NCI-H2171 (cell line): ENCODE results near the gene GCN1.

Experiments
- DNase-seq: peaks from one replicate; lab custom pipeline; 2025; lab: John Stamatoyannopoulos, UW

The GCN1 gene

GRCh38 chr12:120183211-120183631, 11.3 kb downstream of the GCN1 start:
- no peak for DNase-seq

DNA sequence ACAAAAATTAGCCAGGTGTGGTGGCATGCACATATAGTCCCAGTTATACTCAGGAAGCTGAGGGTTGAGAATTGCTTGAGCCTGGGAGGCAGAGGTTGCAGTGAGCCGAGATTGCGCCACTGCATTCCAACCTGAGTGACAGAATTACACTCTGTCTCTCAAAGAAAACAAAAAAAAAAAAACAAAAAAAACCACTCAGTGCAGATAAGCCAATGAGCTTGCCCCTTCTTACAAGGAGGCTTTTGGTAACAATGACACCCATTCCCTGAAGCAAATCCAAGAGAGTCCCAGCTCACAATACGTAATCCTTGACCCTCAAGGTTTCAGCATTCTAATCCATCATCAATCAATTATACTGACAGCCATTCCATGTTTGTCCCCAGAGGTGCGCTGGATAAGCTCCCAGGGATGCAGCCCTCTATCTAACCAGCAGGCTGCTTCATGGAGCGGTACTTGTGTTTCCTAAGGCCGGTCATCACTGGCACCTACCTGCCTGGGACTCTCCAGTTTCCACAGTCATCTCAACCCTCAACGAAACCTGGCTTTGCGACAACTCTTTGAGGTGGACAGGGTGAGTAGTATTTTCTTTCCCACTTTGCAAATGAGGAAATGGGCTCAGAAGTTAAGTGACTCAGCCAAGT, 12.4 kb downstream of the GCN1 start:
- DNase-seq, result no peak

DNA sequence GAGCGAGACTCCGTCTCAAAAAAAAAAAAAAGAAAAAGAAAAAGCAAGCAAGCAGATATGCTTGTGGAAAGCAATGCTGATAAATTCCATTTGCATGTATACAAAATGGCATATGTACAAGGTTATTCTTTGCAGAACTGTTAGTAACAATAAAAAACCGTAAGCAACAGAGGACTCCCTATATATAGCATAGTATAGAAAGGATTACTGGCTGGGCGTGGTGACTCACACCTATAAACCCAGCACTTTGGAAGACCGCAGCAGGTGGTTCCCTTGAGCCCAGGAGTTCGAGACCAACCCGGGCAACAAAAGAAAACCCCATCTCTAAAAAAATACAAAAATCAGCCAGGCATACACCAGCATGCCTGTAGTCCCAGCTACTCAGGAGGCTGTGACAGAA, 13.5 kb downstream of the GCN1 start:
- DNase-seq, result no peak

GRCh38 chr12:120175537-120175936, 19.0 kb downstream of the GCN1 start:
- no peak for DNase-seq

DNA sequence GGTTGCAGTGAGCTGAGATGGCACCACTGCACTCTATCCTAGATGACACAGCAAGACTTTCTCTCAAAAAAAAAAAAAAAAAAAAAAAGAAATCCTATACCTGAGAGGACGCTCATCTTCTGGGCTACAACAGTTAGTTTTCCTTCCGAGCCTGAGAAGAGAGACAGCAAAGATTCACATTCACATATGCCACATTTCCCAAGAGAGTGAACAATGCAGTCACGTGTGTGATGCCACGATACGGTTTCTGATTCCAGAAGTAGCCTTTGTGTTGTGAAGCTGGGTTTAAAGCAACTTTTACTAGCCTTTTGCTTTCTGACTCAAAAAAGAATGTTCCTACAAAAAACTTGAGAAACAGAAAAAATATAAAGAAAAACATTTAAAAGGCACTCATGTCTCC, 19.5 kb downstream of the GCN1 start:
- no peak for DNase-seq

DNA sequence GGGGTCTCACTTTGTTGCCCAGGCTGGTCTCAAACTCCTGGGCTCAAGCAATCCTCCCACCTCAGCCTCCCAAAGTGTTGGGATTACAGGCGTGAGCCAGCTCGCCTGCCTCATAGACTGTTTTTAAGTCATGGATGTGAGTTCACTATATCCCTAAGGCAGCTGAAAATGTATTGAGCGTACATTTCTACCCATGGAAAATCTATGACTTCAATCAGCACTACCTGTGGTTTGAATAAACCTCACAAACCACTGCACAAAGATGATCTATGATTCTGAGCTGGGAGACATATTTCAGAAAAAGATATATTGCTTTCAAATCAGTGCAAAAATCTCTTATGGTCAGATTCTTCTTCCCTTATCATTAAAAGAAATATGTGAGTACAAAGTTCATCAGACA, 22.5 kb downstream of the GCN1 start:
- no peak for DNase-seq

GRCh38 chr12:120170631-120171030, 23.9 kb downstream of the GCN1 start:
- no peak for DNase-seq

- no peak for DNase-seq
Observed at GRCh38 chr12:120169946-120170345, 24.6 kb downstream of the GCN1 start.

- DNase-seq, result no peak
Observed at GRCh38 chr12:120168337-120168736, 26.2 kb downstream of the GCN1 start.

- DNase-seq, result no peak
Observed at GRCh38 chr12:120167529-120168095, 26.9 kb downstream of the GCN1 start.

- no peak for DNase-seq
Observed at GRCh38 chr12:120164293-120164692, 30.2 kb downstream of the GCN1 start.

- DNase-seq, result no peak
Observed at GRCh38 chr12:120162763-120163162, 31.8 kb downstream of the GCN1 start.

DNA sequence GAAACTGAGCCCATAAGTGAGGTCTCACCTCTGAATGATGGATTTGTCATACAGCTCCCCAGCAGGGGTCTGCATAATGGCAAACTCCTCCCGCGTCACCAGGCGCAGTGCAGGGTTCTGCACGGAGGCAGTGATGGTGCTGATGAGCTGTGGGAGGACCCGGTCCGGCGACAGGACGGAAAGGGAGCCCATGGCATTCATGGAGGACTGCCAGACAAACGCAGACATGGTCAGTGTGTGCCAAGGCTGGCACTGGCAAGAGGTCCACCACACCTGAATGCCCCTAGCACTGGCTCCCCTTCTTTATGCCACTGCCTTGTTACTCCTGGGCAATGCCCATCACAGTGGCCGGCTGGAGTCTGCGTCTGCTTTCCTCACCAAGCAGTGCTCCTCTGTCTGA, 32.7 kb downstream of the GCN1 start:
- DNase-seq, result no peak

- no peak for DNase-seq
Observed at GRCh38 chr12:120159509-120160237, 34.8 kb downstream of the GCN1 start.

DNA sequence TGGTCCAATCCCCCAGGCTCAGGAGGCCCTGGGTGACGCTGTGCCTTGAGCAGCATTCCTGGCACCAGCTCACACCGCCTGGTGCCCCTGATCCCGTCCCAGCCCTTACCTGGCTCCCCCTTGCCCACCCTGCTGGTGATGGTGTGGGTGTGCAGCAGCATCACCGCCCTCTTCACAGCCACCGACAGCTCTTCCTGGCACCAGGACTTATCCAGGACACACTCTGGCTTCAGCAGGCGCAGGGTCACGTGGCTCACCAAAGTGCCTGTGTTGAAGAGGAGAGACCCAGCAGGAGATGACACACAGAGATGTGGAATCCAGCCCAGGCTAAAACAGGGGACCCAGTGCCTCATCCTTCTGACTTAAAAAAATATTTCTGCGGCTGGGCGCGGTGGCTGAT, 36.2 kb downstream of the GCN1 start:
- DNase-seq, result no peak

GRCh38 chr12:120157678-120158077, 36.8 kb downstream of the GCN1 start:
- DNase-seq, result no peak

- DNase-seq, result no peak
Observed at GRCh38 chr12:120156315-120157259, 37.9 kb downstream of the GCN1 start.

- no peak for DNase-seq
Observed at GRCh38 chr12:120155072-120155471, 39.4 kb downstream of the GCN1 start.

DNA sequence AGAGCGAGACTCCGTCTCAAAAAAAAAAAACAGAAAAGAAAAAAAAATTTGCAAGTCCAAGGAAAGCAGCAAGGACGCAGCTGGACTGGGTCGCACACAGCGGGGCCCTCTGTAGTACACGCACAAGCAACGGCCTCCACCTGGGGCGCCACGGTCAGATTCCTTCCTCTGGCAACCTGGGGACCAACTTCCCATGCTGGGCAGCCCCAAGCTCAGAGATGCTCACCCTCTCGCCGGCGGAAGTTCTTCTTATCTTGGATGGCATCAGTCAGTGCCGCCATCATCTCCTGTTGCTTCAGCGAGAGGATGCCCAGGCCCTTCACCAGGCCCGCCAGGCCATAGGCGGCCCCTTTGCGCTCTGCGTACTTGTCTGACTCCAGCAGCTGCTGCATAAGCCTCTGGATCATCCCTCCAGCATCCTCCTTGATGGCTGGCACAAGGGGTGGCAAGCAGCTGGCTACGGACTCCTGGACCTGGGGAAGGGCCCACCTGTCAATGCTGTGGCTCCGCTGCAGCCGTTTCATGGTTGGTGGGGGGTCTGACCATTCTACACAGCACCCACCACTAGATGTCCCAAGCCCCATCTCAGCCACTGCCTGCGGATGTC, 43.5 kb downstream of the GCN1 start:
- DNase-seq, result no peak

GRCh38 chr12:120148011-120148410, 46.5 kb downstream of the GCN1 start:
- DNase-seq, result no peak

GRCh38 chr12:120145164-120145563, 49.4 kb downstream of the GCN1 start:
- no peak for DNase-seq

GRCh38 chr12:120144215-120144614, 50.3 kb downstream of the GCN1 start:
- no peak for DNase-seq
